Sigmoid colon (tissue), 4 donors: ENCODE results near the gene SLC35A4.

Experiments
- CTCF ChIP-seq, 4 experiments: fragments of 450-650 bp in 3 of 4; fragments of 200-600 bp in 1 of 4; IDR thresholded peaks; one replicate each; pipeline ENCODE4 v1.5.1; 2016 to 2019; ENCODE audit warnings: antibody characterized with exemption in 4 of 4, mild to moderate bottlenecking in 3 of 4, moderate library complexity in 2 of 4
- EP300 ChIP-seq, 4 donors: sonication (generic); formaldehyde crosslinking; IDR thresholded peaks; one replicate each; pipeline ENCODE4 v1.6.1; 2017; ENCODE audit warnings: antibody characterized with exemption in 4 of 4
- POLR2A ChIP-seq, 2 donors: fragments of 450-650 bp; IDR thresholded peaks; one replicate each; pipeline ENCODE4 v1.6.1; 2016; ENCODE audit warnings: antibody characterized with exemption in 2 of 2, mild to moderate bottlenecking in 2 of 2, moderate library complexity in 2 of 2
- POLR2AphosphoS5 ChIP-seq, 4 donors: sonication (generic); formaldehyde crosslinking; IDR thresholded peaks; one replicate each; pipeline ENCODE4 v1.6.1; 2017; ENCODE audit warnings: antibody characterized with exemption in 4 of 4

- TF ChIP-seq POLR2A (IDR thresholded peaks at IDR 0.05) = no peak
- no peak for TF ChIP-seq CTCF (IDR thresholded peaks at IDR 0.05)
- TF ChIP-seq POLR2AphosphoS5 (IDR thresholded peaks at IDR 0.05) = no peak
- TF ChIP-seq EP300 (IDR thresholded peaks at IDR 0.05) = no peak
These were observed 19.0 kb upstream of the SLC35A4 start for GRCh38 chr5:140545606-140546005.
